Neural progenitor cell (in vitro differentiated cells): Measurements from ENCODE around the gene IFT122.

Experiments
- CTCF ChIP-seq: fragments of 200-600 bp; sonication (generic); IDR thresholded peaks from 2 replicates; pipeline ENCODE4 v1.5.1; 2017; ENCODE audit warnings: antibody characterized with exemption, mild to moderate bottlenecking
- EZH2 ChIP-seq: fragments of 200-600 bp; sonication (generic); IDR thresholded peaks from 2 replicates; pipeline ENCODE4 v1.6.1; 2017; ENCODE audit warnings: antibody characterized with exemption, mild to moderate bottlenecking, moderate library complexity
- EZH2phosphoT487 ChIP-seq: fragments of 200-600 bp; sonication (generic); IDR thresholded peaks from 2 replicates; pipeline ENCODE4 v1.6.1; 2017; ENCODE audit warnings: antibody characterized with exemption

GRCh38 chr3:129439226-129439816 is 703 bp upstream of the IFT122 start:
- TF ChIP-seq CTCF, result peak; percentile 5
- no peak for TF ChIP-seq EZH2
- no peak for TF ChIP-seq EZH2phosphoT487
